ENCODE data around the gene MED23. TPM values are rescaled to one million over a fixed set of nuclear protein-coding genes. Genes with fewer than 3 reads are reported as not detected.

MED23 gene, protein sequence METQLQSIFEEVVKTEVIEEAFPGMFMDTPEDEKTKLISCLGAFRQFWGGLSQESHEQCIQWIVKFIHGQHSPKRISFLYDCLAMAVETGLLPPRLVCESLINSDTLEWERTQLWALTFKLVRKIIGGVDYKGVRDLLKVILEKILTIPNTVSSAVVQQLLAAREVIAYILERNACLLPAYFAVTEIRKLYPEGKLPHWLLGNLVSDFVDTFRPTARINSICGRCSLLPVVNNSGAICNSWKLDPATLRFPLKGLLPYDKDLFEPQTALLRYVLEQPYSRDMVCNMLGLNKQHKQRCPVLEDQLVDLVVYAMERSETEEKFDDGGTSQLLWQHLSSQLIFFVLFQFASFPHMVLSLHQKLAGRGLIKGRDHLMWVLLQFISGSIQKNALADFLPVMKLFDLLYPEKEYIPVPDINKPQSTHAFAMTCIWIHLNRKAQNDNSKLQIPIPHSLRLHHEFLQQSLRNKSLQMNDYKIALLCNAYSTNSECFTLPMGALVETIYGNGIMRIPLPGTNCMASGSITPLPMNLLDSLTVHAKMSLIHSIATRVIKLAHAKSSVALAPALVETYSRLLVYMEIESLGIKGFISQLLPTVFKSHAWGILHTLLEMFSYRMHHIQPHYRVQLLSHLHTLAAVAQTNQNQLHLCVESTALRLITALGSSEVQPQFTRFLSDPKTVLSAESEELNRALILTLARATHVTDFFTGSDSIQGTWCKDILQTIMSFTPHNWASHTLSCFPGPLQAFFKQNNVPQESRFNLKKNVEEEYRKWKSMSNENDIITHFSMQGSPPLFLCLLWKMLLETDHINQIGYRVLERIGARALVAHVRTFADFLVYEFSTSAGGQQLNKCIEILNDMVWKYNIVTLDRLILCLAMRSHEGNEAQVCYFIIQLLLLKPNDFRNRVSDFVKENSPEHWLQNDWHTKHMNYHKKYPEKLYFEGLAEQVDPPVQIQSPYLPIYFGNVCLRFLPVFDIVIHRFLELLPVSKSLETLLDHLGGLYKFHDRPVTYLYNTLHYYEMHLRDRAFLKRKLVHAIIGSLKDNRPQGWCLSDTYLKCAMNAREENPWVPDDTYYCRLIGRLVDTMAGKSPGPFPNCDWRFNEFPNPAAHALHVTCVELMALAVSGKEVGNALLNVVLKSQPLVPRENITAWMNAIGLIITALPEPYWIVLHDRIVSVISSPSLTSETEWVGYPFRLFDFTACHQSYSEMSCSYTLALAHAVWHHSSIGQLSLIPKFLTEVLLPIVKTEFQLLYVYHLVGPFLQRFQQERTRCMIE (N-terminal part only)
- 10 to 100 TPM; 17.1 to 21.2 (median 18.7) TPM for total RNA-seq

DNA sequence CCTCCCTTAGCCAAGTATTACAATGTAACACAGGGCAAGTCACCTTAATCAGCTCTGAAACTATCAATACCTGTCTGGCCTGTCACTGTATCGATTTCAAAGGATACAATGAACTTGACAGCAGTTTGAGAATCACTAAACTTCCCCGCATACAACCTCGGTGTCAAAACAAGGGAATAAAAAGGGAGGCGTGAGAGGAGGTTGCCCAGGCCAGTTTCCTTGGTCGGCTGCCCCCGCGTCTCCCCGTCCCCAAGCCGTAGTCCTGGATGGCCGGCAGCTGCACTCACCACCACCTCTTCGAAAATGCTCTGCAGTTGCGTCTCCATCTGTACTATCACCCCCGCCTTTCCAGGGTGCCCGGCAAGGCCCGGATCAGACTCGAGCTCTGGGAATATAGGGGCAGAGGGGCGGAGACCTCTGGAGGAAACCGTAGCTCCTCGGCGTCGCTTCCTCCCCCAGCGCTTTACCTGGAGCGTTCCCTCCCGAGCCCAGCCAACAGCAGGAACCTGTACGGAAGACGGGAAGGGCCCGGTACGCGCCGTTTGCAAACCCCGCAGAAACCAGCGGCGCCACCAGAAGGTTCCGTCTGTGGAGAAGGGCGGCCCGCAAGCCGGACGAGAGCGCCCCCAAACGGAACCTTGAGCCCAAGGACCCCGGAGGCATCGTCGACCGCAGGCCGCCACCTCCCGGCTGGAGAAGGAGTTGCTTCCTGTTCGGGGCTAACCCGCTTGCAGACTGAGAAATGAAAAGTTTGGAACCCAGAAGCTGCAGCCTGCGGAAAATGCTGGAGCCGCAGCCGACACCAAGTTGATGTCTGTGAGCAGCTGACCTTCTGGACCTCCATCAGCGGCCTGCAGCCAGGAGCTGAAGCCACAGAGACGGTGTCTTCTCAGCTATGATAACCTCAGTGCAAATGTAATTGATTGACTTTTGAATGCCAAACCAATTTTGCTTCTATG is at the start of gene MED23:
Gene MED23, minus strand, starts transcription at position 519 of the 959 bp plus-strand sequence. Its CDS starts 193 bp downstream, at position 326.
- Histone ChIP-seq H3K4me3 (peak within 1 kb of the TSS; percentile 64 to 92 (median 82)), H3K9me3 (no peaks in the 10 kb centered on the region), H3K27me3 (no peaks in the 10 kb centered on the region), H3K27ac (replicated peaks in 1 of 4) (peak within 1 kb of the TSS; percentile 74 to 81 (median 79)), H3K4me1 (peaks cover 14 to 32% (median 28%) of the 10 kb centered on the region in 4 donors), H3K36me3 (peaks cover 21 to 29% (median 24%) of the 10 kb centered on the region in 4 donors)
- 0% methylated on average over 26 of the region's 53 CpGs for WGBS
- peak; percentile 81 to 91 for TF ChIP-seq POLR2AphosphoS5 (IDR thresholded peaks at IDR 0.05)
- TF ChIP-seq POLR2A (IDR thresholded peaks at IDR 0.05; ENCODE audit: low read depth): no peak
- TF ChIP-seq, protein P1, sequence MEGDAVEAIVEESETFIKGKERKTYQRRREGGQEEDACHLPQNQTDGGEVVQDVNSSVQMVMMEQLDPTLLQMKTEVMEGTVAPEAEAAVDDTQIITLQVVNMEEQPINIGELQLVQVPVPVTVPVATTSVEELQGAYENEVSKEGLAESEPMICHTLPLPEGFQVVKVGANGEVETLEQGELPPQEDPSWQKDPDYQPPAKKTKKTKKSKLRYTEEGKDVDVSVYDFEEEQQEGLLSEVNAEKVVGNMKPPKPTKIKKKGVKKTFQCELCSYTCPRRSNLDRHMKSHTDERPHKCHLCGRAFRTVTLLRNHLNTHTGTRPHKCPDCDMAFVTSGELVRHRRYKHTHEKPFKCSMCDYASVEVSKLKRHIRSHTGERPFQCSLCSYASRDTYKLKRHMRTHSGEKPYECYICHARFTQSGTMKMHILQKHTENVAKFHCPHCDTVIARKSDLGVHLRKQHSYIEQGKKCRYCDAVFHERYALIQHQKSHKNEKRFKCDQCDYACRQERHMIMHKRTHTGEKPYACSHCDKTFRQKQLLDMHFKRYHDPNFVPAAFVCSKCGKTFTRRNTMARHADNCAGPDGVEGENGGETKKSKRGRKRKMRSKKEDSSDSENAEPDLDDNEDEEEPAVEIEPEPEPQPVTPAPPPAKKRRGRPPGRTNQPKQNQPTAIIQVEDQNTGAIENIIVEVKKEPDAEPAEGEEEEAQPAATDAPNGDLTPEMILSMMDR (IDR thresholded peaks at IDR 0.05): peak; percentile 94 to 96 (median 94)
- intact Hi-C loops (cut with DNase I): no loop called here
- peak; percentile 97 for DNase-seq (ENCODE audit: extremely low spot score)

DNA sequence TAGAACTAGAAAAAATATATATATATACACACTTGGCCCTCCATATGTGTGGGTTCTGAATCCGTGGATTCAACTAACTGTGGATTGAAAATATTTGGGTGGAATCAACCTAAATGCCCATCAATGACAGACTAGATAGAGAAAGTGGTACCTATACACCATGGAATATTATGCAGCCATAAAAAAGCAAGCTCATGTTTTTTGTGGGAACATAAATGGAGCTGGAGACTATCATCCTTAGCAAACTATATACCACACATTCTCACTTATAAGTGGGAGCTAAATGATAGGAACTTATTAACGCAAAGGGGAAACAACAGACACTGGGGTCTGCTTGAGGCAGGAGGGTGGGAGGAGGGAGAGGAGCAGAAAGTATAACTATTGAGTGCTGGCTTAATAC is 45.1 kb upstream of the MED23 start:
- 98% methylated on average over 2 of the region's 2 CpGs for WGBS
- no peak for TF ChIP-seq EP300 (IDR thresholded peaks at IDR 0.05)
- TF ChIP-seq, protein P1 (IDR thresholded peaks at IDR 0.05): no peak
- TF ChIP-seq POLR2A (IDR thresholded peaks at IDR 0.05; ENCODE audit: low read depth): no peak
- TF ChIP-seq POLR2AphosphoS5 (IDR thresholded peaks at IDR 0.05): no peak

DNA sequence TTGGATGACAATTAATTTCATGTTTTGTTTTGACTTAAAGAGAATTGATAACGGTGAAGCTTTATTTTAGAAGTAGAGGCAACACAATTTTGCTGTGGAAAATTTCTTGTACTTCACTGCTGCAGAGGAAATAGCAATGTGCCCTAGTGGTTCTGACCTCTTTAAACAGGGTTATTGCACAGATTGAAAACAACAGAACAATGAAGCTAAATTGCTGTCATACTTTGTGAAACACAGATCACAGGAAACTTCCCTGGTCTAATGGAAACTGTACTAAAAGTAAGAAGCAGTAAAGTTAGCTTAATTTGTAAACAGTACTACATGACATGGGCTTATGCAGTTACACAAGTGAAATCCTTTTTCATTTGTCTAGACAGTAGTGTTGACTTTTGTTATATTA is 41.8 kb upstream of the MED23 start:
- Histone ChIP-seq H3K27me3 (no peaks in the 10 kb centered on the region), H3K4me3 (no peak overlapping the region), H3K27ac (replicated peaks in 1 of 4) (no peak overlapping the region), H3K9me3 (no peaks in the 10 kb centered on the region), H3K36me3 (no peaks in the 10 kb centered on the region), H3K4me1 (no peaks in the 10 kb centered on the region)
- DNase-seq (ENCODE audit: extremely low spot score): no peak
- intact Hi-C loops (cut with DNase I): no loop called here
- no peak for TF ChIP-seq EP300 (IDR thresholded peaks at IDR 0.05)
- no peak for TF ChIP-seq POLR2AphosphoS5 (IDR thresholded peaks at IDR 0.05)
- no peak for TF ChIP-seq POLR2A (IDR thresholded peaks at IDR 0.05; ENCODE audit: low read depth)
- TF ChIP-seq, protein P1 (IDR thresholded peaks at IDR 0.05): no peak
- WGBS: 59% methylated on average over 1 of the region's 1 CpG

More for the DNA sequence above, 45.1 kb upstream of the MED23 start:
- no peak overlapping the region for H3K4me3 ChIP-seq
- intact Hi-C loops (cut with DNase I): no loop called here
- no peak overlapping the region for H3K27ac ChIP-seq (replicated peaks in 1 of 4)
- H3K9me3 ChIP-seq: no peaks in the 10 kb centered on the region
- DNase-seq (ENCODE audit: extremely low spot score): no peak
- H3K27me3 ChIP-seq: no peaks in the 10 kb centered on the region
- H3K36me3 ChIP-seq: no peaks in the 10 kb centered on the region
- no peaks in the 10 kb centered on the region for H3K4me1 ChIP-seq

All from esophagus muscularis mucosa (tissue), 4 donors.